ENCODE measurements around the gene MAP2.

Gene MAP2

GRCh38 chr2:209661286-209661894 lies 237.5 kb downstream of the MAP2 start:
- DNase-seq (ENCODE audit: low read depth), result no peak

DNA sequence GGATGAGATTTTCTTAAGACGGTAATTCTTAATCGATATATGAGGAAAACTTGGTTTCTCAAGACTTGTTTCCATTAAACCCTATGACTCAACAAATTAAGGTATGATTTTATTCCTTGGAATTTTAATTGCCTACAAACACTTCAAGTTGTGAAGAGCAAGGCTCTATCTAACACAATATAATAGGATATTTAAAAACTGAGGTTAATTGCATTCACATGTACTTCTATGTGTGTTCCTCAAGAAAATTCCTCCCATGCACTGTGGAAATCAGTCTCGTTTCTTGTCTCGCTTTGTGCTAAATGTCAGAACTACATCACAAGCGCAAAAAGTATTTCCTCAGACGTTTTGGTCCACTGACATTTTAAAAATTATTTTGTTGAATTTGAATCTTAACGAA lies 238.2 kb downstream of the MAP2 start:
- DNase-seq (ENCODE audit: low read depth), result no peak

DNA sequence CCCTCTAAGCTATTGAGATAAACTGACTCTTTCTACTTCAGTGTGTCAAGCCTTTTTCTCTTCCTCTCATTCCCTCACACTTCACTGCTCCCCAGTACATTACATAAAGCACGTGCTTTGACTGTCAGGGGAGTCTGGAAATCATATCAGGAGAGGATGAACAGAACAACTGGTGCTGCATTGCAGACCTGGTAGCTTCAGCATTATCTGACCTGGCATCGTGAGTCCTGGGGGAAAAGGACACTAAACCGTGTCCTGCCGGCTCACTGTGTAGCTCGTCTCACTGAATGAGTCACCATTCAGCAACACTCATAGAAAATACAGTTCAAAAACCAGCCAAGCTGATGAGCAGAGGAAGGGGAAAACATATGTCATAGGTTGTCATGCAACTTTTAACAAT lies 239.3 kb downstream of the MAP2 start:
- DNase-seq (ENCODE audit: low read depth), result no peak

GRCh38 chr2:209663656-209664055 lies 239.8 kb downstream of the MAP2 start:
- DNase-seq (ENCODE audit: low read depth), result peak; percentile 4

DNA sequence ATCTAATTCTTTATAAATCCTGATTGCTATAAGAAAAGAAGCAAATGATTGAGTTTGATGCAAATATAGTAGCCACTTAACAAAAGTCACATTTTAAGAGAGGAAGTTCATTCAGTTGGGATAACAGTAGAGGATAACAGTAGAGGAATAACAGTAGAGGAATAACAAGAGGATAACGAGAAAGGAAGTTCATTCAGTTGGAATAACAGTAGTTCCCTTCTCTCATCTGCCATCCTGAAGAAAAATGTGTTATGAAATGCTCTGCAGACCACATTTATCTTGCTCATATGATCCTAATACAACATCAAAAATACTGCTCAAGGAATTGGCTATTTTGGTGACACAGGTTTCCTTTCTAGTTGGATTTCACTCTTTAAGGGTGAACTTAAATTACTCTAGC lies 242.4 kb downstream of the MAP2 start:
- DNase-seq (ENCODE audit: low read depth), result no peak

- DNase-seq (ENCODE audit: low read depth), result no peak
Measured at GRCh38 chr2:209671020-209671680, 247.3 kb downstream of the MAP2 start.

DNA sequence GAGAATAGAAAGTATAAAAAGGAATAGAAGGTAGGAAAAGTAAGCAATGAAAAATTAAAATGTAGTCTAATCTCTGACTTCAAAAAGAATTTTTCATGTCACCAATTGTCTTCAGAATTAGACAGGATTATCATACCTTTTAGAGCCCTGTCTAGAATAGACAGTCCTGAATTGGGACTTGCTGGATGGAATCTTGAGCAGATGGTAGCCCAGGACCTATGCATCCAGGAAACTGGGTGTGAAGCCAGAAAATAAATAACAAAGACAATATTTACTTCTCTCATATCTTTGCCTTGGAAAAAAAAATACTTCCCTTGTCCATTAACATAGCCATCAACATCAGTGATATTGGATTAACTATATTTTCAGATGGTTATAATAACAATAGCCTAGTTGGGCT lies 250.0 kb downstream of the MAP2 start:
- no peak for DNase-seq (ENCODE audit: low read depth)

DNA sequence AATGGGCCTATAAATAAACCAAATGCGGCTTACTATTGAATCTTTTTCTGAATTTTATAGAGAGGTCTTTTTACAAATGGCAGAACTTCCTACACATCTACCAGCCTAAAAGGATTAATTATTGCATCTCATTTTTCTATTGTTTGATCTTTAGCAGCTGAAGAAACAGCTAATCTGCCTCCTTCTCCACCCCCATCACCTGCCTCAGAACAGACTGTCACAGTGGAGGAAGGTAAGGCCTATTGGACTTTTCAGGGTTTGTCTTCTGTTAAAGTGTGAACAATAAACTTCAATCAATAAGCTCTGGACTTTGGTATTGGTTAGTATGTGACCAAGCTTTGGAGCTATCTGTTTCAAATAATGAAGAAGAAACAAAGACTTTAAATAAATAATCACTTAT lies 256.7 kb downstream of the MAP2 start:
- DNase-seq (ENCODE audit: low read depth), result no peak

GRCh38 chr2:209681201-209681735 lies 257.4 kb downstream of the MAP2 start:
- DNase-seq (ENCODE audit: low read depth), result no peak

GRCh38 chr2:209682646-209683045 lies 258.8 kb downstream of the MAP2 start:
- DNase-seq (ENCODE audit: low read depth), result no peak

DNA sequence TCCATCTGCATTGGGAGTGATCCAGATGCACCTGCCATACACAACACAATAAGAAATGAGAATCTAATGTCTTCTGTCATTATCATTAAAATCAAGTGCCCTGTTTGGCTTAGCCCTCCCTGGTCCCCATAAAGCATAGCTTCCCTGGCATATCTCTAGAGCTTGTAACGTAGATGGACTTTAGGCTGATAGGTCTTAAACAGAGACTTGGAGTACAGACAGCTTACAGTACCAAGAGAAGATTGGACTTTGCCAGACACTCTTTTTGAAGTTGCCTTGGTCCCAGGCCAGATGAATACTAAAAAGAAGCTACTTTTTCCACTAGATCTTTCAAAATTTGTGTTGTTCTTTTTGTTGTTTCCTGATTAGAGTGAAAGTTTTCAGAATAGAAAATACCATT lies 261.5 kb downstream of the MAP2 start:
- DNase-seq (ENCODE audit: low read depth), result no peak

DNA sequence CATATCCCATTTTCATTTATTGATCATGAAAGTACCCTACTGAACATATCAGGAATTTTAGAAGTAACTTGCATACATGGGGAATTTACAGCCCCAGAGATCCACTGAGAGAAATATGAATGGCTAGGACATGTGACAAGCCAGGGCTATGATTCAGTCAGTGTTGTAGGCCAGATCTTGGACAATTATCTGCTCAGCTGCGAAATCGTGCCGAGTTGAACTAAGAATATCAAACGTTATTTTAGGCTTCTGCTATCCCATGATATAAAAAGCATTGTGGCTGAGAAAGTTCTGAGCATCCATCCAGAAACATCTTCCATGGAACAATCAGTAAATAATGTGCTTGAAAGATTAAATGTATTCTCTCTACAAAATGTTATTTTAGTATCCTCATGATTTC lies 262.1 kb downstream of the MAP2 start:
- DNase-seq (ENCODE audit: low read depth), result no peak

- no peak for DNase-seq (ENCODE audit: low read depth)
Measured at GRCh38 chr2:209686448-209686847, 262.6 kb downstream of the MAP2 start.

GRCh38 chr2:209687323-209687969 lies 263.6 kb downstream of the MAP2 start:
- DNase-seq (ENCODE audit: low read depth), result peak; percentile 55

- DNase-seq (ENCODE audit: low read depth), result no peak
Measured at GRCh38 chr2:209688385-209688784, 264.5 kb downstream of the MAP2 start.

DNA sequence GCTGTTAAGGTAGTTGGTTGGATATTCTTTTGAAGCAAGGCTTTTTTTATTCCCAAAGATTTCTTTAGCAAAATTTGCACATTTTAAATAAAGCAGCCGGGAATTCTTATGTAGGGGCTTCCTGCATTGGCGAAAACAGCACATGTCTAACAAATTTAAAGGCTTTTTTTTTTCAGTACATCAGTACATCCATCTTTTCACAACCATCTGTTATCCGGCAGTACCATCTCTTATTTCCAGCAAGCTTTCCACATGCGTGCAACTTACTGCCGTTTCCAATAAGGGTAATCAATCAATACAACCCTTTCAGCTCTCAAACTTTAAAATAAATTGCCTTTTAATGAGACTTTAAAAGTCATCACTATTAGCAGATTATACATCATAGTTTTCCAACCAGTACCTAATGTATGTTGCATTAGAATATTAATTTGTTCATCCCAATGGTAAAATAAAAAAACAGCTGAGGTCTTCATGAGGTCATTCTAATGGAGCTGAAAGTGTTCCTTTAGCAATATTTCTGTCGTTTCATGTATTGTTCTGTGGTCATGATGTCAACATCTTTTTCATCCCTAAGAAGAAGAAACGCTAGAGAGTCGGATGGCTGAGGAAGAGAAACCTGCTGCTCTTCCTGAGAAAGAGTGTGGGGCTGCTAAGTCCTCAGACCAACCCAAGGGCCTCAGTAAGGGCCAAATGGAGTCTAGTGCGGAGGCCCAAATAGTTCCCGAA lies 266.3 kb downstream of the MAP2 start:
- no peak for DNase-seq (ENCODE audit: low read depth)

DNA sequence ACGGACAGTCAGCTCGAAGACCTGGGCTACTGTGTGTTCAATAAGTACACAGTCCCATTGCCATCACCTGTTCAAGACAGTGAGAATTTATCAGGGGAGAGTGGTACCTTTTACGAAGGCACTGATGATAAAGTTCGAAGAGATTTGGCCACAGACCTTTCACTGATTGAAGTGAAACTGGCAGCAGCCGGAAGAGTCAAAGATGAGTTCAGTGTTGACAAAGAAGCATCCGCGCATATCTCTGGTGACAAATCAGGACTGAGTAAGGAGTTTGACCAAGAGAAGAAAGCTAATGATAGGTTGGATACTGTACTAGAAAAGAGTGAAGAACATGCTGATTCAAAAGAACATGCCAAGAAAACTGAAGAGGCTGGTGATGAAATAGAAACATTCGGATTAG lies 270.9 kb downstream of the MAP2 start:
- DNase-seq (ENCODE audit: low read depth), result no peak

DNA sequence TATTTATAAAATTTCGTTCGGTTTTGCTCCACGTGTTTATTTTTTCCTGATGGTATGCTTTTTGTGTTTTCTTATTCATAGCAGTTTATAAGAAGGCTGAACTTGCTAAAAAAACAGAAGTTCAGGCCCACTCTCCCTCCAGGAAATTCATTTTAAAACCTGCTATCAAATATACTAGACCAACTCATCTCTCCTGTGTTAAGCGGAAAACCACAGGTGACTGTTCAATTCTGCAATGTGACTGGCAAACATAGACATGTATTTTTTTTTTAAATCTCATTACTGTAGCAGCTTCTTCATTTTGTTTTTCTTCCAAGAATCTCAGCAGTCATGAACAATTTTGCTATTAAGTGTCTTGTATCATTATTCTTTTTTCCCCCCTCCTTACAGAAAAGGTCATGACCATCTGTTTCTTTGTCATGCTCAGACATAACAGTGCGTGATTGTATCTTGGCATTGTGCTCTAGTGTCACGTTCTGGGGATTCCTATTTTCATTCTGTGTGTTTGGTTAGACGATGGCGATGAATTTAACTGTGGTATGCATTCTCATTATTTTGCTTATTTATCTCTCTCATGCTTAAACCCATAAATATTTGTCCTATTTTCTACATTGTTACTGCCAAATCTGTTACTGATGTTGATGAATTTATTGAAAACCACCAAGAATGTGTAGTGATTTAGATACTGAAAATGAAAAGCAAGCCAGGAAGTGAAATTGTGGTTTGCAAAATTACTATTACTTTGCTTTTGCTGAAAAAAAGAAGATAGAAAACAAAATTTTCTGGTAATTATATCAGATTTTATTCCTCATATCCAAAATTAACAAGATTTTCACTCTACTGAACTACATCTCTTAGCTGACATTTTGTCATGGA lies 273.2 kb downstream of the MAP2 start:
- peak; percentile 52 for DNase-seq (ENCODE audit: low read depth)

DNA sequence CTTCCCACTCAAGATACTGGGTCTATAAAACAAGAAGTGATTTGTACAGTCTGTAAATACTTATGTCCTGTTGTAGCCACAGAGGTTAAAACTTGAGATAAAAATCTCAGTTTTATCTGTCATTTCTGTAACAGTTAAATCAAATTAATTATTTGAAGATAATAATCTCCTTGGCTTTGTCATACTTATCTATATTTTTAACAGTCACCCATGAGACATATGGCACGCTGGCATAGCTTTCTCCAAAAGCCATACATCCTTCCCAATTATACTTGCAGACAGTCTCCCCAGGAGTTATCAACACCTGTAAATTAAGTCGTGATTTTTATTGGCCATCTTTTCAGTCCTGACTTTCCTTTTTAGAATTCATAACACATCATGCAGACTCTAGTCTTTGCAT lies 278.9 kb downstream of the MAP2 start:
- DNase-seq (ENCODE audit: low read depth), result no peak

- no peak for DNase-seq (ENCODE audit: low read depth)
Measured at GRCh38 chr2:209713219-209713618, 289.4 kb downstream of the MAP2 start.

- DNase-seq (ENCODE audit: low read depth), result no peak
Measured at GRCh38 chr2:209719034-209719433, 295.2 kb downstream of the MAP2 start.

GRCh38 chr2:209721497-209721896 lies 297.6 kb downstream of the MAP2 start:
- DNase-seq (ENCODE audit: low read depth), result peak; percentile 22

All from fibroblast of gingiva (primary cell).